ENCODE results near the gene TPM2.

TPM2 gene

GRCh38 chr9:35700942-35701341 lies 11.2 kb upstream of the TPM2 start:
- DNase-seq (ENCODE audit: low read depth, low spot score), result no peak
- no peak overlapping the region for H3K4me3 ChIP-seq (ENCODE audit: low read length)

- no peak for DNase-seq (ENCODE audit: low read depth, low spot score)
- no peak overlapping the region for H3K4me3 ChIP-seq (ENCODE audit: low read length)
These were observed 10.3 kb upstream of the TPM2 start for GRCh38 chr9:35700031-35700430.

- no peak overlapping the region for H3K4me3 ChIP-seq (ENCODE audit: low read length)
- no peak for DNase-seq (ENCODE audit: low read depth, low spot score)
These were observed 8.5 kb upstream of the TPM2 start for GRCh38 chr9:35698231-35698630.

- DNase-seq (ENCODE audit: low read depth, low spot score), result no peak
- H3K4me3 ChIP-seq (ENCODE audit: low read length), result no peak overlapping the region
These were observed 7.8 kb upstream of the TPM2 start for GRCh38 chr9:35697486-35697885.

- peak; percentile 20 for DNase-seq (ENCODE audit: low read depth, low spot score)
These were observed 6.9 kb upstream of the TPM2 start for GRCh38 chr9:35696520-35697215.

GRCh38 chr9:35695943-35696401 lies 6.2 kb upstream of the TPM2 start:
- no peak overlapping the region for H3K4me3 ChIP-seq (ENCODE audit: low read length)
- DNase-seq (ENCODE audit: low read depth, low spot score), result no peak

More at GRCh38 chr9:35696520-35697215, 6.9 kb upstream of the TPM2 start:
- no peak overlapping the region for H3K4me3 ChIP-seq (ENCODE audit: low read length)

GRCh38 chr9:35691757-35692301 lies 2.1 kb upstream of the TPM2 start:
- DNase-seq (ENCODE audit: low read depth, low spot score), result no peak
- H3K4me3 ChIP-seq (ENCODE audit: low read length), result no peak overlapping the region

GRCh38 chr9:35691334-35691650 lies 1.6 kb upstream of the TPM2 start:
- no peak for DNase-seq (ENCODE audit: low read depth, low spot score)
- peak overlapping the region; percentile 68 for H3K4me3 ChIP-seq (ENCODE audit: low read length)

- peak; percentile 45 for DNase-seq (ENCODE audit: low read depth, low spot score)
- peak overlapping the region; percentile 68 for H3K4me3 ChIP-seq (ENCODE audit: low read length)
These were observed 1.0 kb upstream of the TPM2 start for GRCh38 chr9:35690614-35691333.

GRCh38 chr9:35690294-35690613 lies 529 bp upstream of the TPM2 start:
- DNase-seq (ENCODE audit: low read depth, low spot score), result no peak
- peak overlapping the region; percentile 68 for H3K4me3 ChIP-seq (ENCODE audit: low read length)

- no peak for DNase-seq (ENCODE audit: low read depth, low spot score)
These were observed 875 bp downstream of the TPM2 start for GRCh38 chr9:35688558-35689541.

GRCh38 chr9:35687972-35688557 lies 1.7 kb downstream of the TPM2 start:
- H3K4me3 ChIP-seq (ENCODE audit: low read length), result no peak overlapping the region
- no peak for DNase-seq (ENCODE audit: low read depth, low spot score)

More at GRCh38 chr9:35688558-35689541, 875 bp downstream of the TPM2 start:
- H3K4me3 ChIP-seq (ENCODE audit: low read length), result no peak overlapping the region

GRCh38 chr9:35687306-35687705 lies 2.4 kb downstream of the TPM2 start:
- DNase-seq (ENCODE audit: low read depth, low spot score), result no peak
- no peak overlapping the region for H3K4me3 ChIP-seq (ENCODE audit: low read length)

GRCh38 chr9:35686222-35687203 lies 3.2 kb downstream of the TPM2 start:
- DNase-seq (ENCODE audit: low read depth, low spot score), result no peak
- H3K4me3 ChIP-seq (ENCODE audit: low read length), result no peak overlapping the region

- H3K4me3 ChIP-seq (ENCODE audit: low read length), result no peak overlapping the region
- DNase-seq (ENCODE audit: low read depth, low spot score), result no peak
These were observed 4.2 kb downstream of the TPM2 start for GRCh38 chr9:35685506-35685905.

GRCh38 chr9:35684921-35685320 lies 4.8 kb downstream of the TPM2 start:
- DNase-seq (ENCODE audit: low read depth, low spot score), result no peak
- H3K4me3 ChIP-seq (ENCODE audit: low read length), result no peak overlapping the region

- no peak for DNase-seq (ENCODE audit: low read depth, low spot score)
- H3K4me3 ChIP-seq (ENCODE audit: low read length), result no peak overlapping the region
These were observed 6.4 kb downstream of the TPM2 start for GRCh38 chr9:35683323-35683722.

All from Jurkat, Clone E6-1 (cell line).